Measurements from ENCODE around the gene NMBR.
"Not testable (repeated sequence)": the region's sequence is repeated elsewhere in the genome, so short reads cannot be mapped to it uniquely, and the experiment has no call there.

Gene NMBR

GRCh38 chr6:142154336-142154735 is 7.4 kb upstream of the NMBR start:
- no peak for DNase-seq (ENCODE audit: low spot score)

- DNase-seq (ENCODE audit: low spot score), result no peak
Observed at GRCh38 chr6:142153196-142153595, 6.3 kb upstream of the NMBR start.

- DNase-seq (ENCODE audit: low spot score), result no peak
Observed at GRCh38 chr6:142152746-142153145, 5.8 kb upstream of the NMBR start.

DNA sequence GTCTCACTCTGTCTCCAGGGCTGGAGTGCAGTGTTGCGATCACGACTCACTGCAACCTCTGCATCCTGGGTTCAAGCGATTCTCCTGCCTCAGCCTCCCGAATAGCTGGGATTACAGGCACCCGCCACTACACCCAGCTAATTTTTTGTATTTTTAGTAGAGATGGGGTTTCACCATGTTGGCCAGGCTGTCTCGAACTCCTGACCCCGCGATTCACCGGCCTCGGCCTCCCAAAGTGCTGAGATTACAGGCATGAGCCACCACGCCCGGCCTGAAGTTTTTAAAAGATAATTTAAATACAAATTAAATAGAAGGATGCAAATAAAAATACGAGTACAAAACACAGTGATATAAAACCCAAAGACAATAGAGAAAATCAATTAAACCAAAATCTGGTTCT is 5.4 kb downstream of the NMBR start:
- DNase-seq (ENCODE audit: low spot score), result not testable (repeated sequence)

DNA sequence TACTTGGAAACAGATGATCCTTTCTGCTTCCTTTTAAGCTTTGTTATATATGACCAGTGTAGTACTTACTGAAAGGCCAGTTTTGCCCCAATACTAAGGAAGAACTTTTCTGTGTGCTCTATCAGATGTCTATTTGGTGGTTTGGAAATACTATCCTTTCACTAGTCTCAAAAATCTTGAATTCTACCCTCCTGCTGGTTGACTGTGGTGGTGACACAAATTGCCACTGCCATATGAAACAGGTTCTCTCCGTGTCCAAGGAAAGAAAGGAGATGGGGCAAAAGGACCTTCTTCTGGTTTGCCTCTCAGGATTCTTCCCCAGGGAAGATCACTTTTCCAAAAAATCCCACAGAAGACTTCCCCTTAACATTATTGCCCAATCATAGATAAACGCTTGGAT is 8.0 kb downstream of the NMBR start:
- DNase-seq (ENCODE audit: low spot score), result no peak

DNA sequence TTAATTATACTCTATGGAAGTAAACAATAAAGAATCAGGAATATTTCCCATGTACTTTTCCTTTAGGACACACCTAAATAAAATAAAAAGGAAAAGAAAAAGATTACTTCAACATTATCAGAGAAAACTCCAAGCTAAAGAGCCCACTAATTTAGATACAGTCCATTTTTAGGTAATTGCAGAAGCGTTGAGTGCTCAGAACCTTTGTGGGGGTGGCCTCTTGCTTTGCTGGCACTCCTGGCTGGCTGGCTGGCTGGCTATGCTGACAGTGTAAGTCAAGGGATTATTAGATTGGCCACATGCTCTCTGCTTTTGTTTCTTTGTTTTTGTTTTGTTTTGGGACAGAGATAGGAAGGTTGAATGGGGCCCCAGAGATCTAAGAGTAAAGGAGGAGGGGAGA is 14.3 kb downstream of the NMBR start, which contains the start of gene GJE1:
Gene GJE1, plus strand, starts transcription at position 301 of the 400 bp plus-strand sequence. CDS start 234 bp downstream, outside the sequence.
- DNase-seq (ENCODE audit: low spot score), result no peak

DNA sequence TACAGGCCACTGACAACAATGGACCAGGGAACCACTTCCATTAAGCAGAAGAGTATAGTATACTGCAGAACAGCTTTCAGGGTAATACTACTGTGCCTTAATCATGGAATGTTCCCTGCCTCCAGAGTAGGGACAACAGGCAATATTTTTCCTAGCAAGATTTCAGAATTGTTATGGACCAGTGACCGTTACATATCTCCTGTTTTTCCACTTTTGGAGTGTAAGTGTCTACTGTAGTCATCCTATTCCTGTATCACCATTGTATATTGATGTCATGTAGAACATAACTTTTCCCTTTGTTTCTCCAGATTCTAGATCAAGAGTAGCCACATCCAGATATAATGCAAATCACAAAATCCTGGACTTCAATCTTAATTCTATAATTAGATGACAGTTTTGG is 16.1 kb downstream of the NMBR start:
- no peak for DNase-seq (ENCODE audit: low spot score)

DNA sequence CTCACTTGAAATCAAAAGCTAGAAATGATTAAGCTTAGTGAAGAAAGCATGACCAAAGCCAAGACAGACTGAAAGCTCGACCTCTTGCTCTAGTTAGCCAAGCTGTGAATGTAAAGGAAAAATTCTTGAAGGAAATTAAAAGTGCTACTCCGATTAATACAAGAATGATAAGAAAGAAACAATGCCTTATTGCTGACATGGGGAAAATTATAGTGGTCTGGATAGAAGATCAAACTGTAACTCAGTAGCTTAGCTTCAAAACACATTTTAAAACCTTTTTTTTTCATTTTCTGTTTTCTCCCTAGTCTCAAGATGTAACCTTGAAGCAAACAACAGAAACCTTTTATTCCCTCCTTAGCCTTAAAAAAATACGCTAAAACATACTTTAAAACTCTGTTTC is 25.6 kb downstream of the NMBR start:
- DNase-seq (ENCODE audit: low spot score), result no peak

DNA sequence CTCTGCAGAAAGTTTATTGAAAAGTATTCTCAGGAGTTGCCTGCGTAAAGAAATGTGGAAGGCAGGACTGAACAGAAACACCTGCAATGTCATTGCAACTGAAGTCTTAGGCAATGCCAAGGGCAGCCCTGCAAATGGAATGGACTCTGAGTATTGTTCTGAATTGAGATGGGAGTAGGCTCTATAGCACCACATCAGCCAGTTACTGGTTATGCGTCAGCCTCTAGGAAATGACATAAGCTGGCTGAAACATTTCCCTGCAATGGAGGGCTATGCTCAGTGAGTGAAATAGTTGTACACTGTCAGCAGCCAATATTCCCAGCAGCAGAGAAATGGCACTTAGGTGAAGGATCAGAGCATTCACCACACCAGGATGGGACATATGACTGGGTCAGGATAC is 28.0 kb downstream of the NMBR start:
- DNase-seq (ENCODE audit: low spot score), result peak; percentile 17

DNA sequence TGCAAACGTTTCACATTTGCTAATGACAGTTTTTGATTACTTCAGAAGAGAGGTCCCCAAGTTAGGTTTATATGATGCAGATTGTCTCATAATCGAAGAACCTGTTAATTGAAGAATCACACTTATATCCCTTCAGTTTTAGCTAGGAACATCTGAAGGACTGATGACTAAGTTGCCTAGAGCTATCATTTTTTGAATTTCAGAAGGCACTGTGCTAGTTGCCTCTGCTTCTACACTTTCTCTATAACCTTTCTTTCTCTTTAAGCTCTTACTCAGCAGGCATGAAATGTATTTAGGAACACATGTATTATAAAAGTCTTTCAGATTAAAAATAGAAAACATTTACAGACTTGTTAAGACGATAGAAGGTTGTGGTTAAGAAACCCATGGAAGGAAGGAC is 28.6 kb downstream of the NMBR start:
- no peak for DNase-seq (ENCODE audit: low spot score)

DNA sequence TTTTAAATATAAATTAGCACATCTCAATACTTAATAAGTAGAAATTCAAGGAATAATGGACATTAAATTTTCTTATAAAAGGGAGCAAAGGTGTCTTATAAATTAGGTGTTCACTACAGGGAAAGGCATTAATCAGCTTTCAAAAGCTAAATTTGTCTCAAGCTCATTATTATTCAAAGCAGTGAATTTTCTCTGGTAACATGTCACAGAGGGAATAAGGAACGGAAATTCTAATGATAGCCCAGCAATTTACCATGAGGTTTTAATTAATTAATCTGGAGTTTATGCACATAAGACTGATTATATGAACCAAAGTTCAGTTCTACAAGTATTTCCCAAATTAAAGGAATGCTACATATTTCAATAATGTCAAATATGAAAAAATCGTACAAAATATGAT is 29.6 kb downstream of the NMBR start:
- no peak for DNase-seq (ENCODE audit: low spot score)

- DNase-seq (ENCODE audit: low spot score), result peak; percentile 60
Observed at GRCh38 chr6:142112451-142113061, 34.4 kb downstream of the NMBR start.

DNA sequence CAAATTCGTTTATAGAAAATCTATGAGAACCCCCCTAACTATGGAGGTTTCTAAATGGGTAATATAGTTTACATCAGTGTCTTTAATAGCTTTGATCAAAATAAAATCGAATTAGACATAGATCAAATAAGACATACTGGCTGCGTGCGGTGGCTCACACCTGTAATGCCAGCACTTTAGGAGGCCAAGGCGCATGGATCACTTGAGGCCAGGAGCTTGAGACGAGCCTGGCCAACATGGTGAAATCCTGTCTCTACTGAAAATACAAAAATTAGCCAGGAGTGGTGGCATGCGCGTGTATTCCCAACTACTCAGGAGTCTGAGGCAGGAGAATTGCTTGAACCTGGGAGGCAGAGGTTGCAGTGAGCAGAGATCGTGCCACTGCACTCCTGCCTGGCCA is 36.1 kb downstream of the NMBR start:
- not testable (repeated sequence) for DNase-seq (ENCODE audit: low spot score)

DNA sequence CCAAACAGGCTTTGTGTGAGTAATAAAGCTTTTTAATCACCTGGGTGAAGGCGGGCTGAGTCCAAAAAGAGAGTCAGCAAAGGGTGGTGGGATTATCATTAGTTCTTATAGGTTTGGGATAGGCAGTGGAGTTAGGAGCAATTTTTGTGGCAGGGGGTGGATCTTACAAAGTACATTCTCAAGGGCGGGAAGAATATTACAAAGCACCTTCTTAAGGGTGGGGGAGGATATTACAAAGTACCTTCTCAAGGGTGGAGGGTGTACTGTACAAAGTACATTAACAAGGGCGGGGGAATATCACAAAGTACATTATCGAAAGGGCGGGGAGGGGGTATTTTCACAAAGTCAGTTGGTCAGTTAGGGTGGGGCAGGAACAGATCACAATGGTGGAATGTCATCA is 42.1 kb downstream of the NMBR start:
- DNase-seq (ENCODE audit: low spot score), result not testable (repeated sequence)

GRCh38 chr6:142088858-142089216 is 58.1 kb downstream of the NMBR start:
- DNase-seq (ENCODE audit: low spot score), result peak; percentile 4

DNA sequence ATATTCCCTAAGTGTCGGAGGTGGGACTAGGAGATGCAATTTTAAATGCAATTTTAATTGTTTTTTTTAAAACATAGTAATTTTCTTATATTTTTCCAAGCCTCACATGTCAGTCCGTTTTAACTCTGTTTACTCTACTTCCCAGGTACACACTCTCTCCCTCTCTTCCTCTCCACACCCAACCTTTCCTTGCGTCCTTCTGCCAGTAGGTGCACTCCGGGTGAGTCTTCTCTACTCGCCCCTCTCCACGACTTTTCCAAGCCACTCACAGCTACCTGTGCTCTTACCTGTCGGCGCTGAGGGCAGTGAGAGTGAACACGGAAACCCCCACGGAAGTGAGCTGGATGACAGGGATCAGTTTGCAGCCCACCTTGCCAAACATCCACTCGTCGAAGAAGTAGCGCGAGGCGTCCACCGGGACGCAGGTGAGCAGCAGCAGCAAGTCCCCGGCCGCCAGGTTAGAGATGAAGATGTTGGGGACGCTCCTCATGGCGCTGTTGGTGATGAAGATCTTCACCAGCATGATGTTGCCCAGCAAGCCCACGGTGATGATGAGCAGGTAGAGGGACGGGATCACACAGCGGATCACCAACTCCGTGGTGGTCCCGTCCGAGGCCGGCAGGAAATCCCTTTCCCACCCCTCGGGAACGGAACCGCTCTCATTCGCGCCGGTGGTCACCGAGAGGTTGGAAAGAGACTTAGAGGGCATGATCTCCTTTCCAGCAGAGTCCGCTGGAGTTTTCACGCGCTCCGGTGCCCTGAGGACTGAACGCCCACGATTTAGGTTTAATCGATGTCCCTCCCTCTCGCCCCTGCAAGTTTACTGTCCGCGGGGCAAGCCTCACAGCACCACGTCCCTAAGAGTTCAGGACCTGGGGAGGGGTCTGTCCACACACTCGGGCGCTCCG is 58.7 kb downstream of the NMBR start:
- no peak for DNase-seq (ENCODE audit: low spot score)

- DNase-seq (ENCODE audit: low spot score), result no peak
Observed at GRCh38 chr6:142079130-142079529, 67.8 kb downstream of the NMBR start.

GRCh38 chr6:142075516-142076101 is 71.3 kb downstream of the NMBR start:
- DNase-seq (ENCODE audit: low spot score), result no peak

DNA sequence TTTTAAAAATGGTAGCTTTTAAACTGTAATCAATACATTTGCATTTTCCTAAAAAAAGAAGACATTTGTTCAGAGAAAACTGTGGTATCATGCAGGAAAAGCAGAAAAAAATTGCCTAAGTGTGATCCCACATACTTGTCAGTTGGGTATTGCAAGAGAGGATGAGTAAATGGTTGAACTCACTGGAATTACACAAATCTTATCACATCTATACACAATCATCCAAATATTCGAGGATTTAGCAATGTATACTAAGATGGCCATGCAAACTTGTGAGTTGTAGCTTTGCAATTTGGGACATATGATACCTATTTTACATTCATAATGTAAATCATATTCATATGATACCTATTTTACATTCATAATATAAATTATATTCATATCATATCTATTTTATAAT is 72.4 kb downstream of the NMBR start:
- no peak for DNase-seq (ENCODE audit: low spot score)

- DNase-seq (ENCODE audit: low spot score), result no peak
Observed at GRCh38 chr6:142071981-142072380, 74.9 kb downstream of the NMBR start.

GRCh38 chr6:142068416-142068815 is 78.5 kb downstream of the NMBR start:
- no peak for DNase-seq (ENCODE audit: low spot score)

GRCh38 chr6:142062861-142063260 is 84.1 kb downstream of the NMBR start:
- not testable (repeated sequence) for DNase-seq (ENCODE audit: low spot score)

All from kidney capillary endothelial cell (primary cell).